Pancreas (tissue), 10 donors: ENCODE results near the gene ZNF860. TPM values are rescaled to one million over a fixed set of nuclear protein-coding genes. Genes with fewer than 3 reads are reported as not detected.
A peak's percentile ranks its signal among the peaks of the same experiment; 100 is the strongest.
"Not testable (repeated sequence)": the region's sequence is repeated elsewhere in the genome, so short reads cannot be mapped to it uniquely, and the experiment has no call there.

ENCODE experiments used
- ATAC-seq, 4 donors: fragments of 200-7000 bp; cut with Tn5 transposase; one replicate each; pipeline versions ENCODE4 v1.8.0 to v1.9.1; 2020; ENCODE audit warnings: mild to moderate bottlenecking in 4 of 4, moderate library complexity in 4 of 4
- DNase-seq, 6 donors: peaks; one replicate each; pipeline ENCODE4 v3.0.0-alpha.2; 2020
- FAIRE-seq: peaks from 2 replicates; lab custom pipeline; 2012; peaks lifted over from hg19 to GRCh38; lab: Jason Lieb, UNC
- H3K27ac ChIP-seq, 4 donors: fragments of 200-600 bp; sonication (generic); 1 replicate in 3 of 4; 2 replicates in 1 of 4; pipeline versions ENCODE4 v1.5.0 to v1.8.0; 2020
- H3K27me3 ChIP-seq, 4 donors: fragments of 200-600 bp; one replicate each; pipeline ENCODE4 v1.8.0; 2021
- H3K36me3 ChIP-seq, 3 donors: fragments of 200-600 bp; sonication (generic) in 1 of 3; one replicate each; pipeline versions ENCODE4 v1.5.0 to v1.8.0; 2020 to 2021
- H3K4me1 ChIP-seq, 3 donors: fragments of 200-600 bp; one replicate each; pipeline ENCODE4 v1.8.0; 2021
- H3K4me3 ChIP-seq, 4 donors: fragments of 200-600 bp; sonication (generic) in 2 of 4; one replicate each; pipeline versions ENCODE4 v1.5.0 to v1.8.0; 2020 to 2021
- H3K9me3 ChIP-seq, 4 donors: fragments of 200-600 bp; one replicate each; pipeline ENCODE4 v1.8.0; 2021
- WGBS, 2 donors: extraction: QIAGEN DNeasy Blood & Tissue Kit; methylation state at CpG; one replicate each; pipeline ENCODE4 v1.1.7; 2013; 5-methylcytosine and 5-hydroxymethylcytosine counted together
- intact Hi-C, 3 donors: fragments of 100-400 bp; cut with DNase I; formaldehyde crosslinking; loops; one replicate each; pipeline versions ENCODE4 v1.11.1 to v1.14.2; 2022
- polyA plus RNA-seq, 2 donors: library from polyadenylated mRNA; stranded (reverse); fragments of 200-250 nt; gene quantifications; one replicate each; pipeline ENCODE4 v1.2.3, GENCODE V29; 2013
- total RNA-seq, 6 donors: library from RNA; stranded (reverse); fragmentation: NEBNext Ultra II Directional in 4 of 6; extraction: Animal tissue kit (Norgen Biotek cat#: 25700) in 4 of 6; gene quantifications; one replicate each; pipeline versions ENCODE4 v1.2.1 to v1.2.4, GENCODE V29; 2021 to 2023
- TF ChIP-seq, protein P1 (sequence below), 4 donors: fragments of 200-600 bp; sonication (generic) in 3 of 4; IDR thresholded peaks; one replicate each; pipeline versions ENCODE4 v1.5.0 to v1.8.0; 2021; ENCODE audit warnings: antibody characterized with exemption in 4 of 4
- donor health status: healthy with polysubstance abuse.
- donor health status: DM: no; HTN: no; CAD: no; lungs with moderate emphysema.
- donor health status: DM: no; HTN: no; CAD: no.
- donor health status: control.
- donor health status: control.
- donor health status: Bipolar disorder and iron deficiency.
- donor health status: DM: yes; HTN: yes; CAD: no.
- donor health status: DM: no; HTN: no; CAD: no.
- donor health status: DM: no; HTN: no; CAD: no.
- donor health status: DM: yes; HTN: yes; CAD: no.

The ZNF860 gene
- total and polyA plus RNA-seq, 8 donors = 0.08 to 0.76 (median 0.29) TPM; not detected in 1

GRCh38 chr3:32003380-32003779 lies 21.8 kb downstream of the ZNF860 start:
- Histone ChIP-seq H3K27me3 (no peaks in the 10 kb centered on the region), H3K9me3 (no peaks in the 10 kb centered on the region), H3K27ac (no peak overlapping the region), H3K4me1 (no peaks in the 10 kb centered on the region), H3K36me3 (no peaks in the 10 kb centered on the region), H3K4me3 (no peak overlapping the region)
- intact Hi-C loops = no loop called here
- no peak for DNase-seq
- ATAC-seq = no peak
- no peak for FAIRE-seq
- TF ChIP-seq, protein P1, sequence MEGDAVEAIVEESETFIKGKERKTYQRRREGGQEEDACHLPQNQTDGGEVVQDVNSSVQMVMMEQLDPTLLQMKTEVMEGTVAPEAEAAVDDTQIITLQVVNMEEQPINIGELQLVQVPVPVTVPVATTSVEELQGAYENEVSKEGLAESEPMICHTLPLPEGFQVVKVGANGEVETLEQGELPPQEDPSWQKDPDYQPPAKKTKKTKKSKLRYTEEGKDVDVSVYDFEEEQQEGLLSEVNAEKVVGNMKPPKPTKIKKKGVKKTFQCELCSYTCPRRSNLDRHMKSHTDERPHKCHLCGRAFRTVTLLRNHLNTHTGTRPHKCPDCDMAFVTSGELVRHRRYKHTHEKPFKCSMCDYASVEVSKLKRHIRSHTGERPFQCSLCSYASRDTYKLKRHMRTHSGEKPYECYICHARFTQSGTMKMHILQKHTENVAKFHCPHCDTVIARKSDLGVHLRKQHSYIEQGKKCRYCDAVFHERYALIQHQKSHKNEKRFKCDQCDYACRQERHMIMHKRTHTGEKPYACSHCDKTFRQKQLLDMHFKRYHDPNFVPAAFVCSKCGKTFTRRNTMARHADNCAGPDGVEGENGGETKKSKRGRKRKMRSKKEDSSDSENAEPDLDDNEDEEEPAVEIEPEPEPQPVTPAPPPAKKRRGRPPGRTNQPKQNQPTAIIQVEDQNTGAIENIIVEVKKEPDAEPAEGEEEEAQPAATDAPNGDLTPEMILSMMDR (IDR thresholded peaks at IDR 0.05) = no peak
- WGBS, 2 donors = 89 to 90% methylated on average over 3 of the region's 3 CpGs

- no peaks in the 10 kb centered on the region for H3K27me3 ChIP-seq
- H3K4me3 ChIP-seq = no peak overlapping the region
- DNase-seq (no peak), ATAC-seq (peak in 2 of 4 donors; percentile 44 to 46), FAIRE-seq (no peak)
- WGBS, 2 donors = 69 to 74% methylated on average over 5 of the region's 5 CpGs
- no peaks in the 10 kb centered on the region for H3K36me3 ChIP-seq
- no peak overlapping the region for H3K27ac ChIP-seq
- TF ChIP-seq, protein P1 (IDR thresholded peaks at IDR 0.05) = no peak
- intact Hi-C loops = no loop called here
- H3K9me3 ChIP-seq = no peaks in the 10 kb centered on the region
- H3K4me1 ChIP-seq = no peaks in the 10 kb centered on the region
Measured at GRCh38 chr3:32004113-32004765, 22.7 kb downstream of the ZNF860 start.

GRCh38 chr3:32009101-32009500 lies 27.6 kb downstream of the ZNF860 start:
- Histone ChIP-seq H3K9me3 (no peaks in the 10 kb centered on the region), H3K4me3 (no peak overlapping the region), H3K27me3 (no peaks in the 10 kb centered on the region), H3K27ac (no peak overlapping the region), H3K36me3 (no peaks in the 10 kb centered on the region), H3K4me1 (no peaks in the 10 kb centered on the region)
- FAIRE-seq (no peak), ATAC-seq (peak in 1 of 4 donors; percentile 35), DNase-seq (no peak)
- TF ChIP-seq, protein P1 (IDR thresholded peaks at IDR 0.05) = no peak
- intact Hi-C loops = no loop called here
- WGBS, 2 donors = 87 to 89% methylated on average over 2 of the region's 2 CpGs

GRCh38 chr3:32009957-32010356 lies 28.4 kb downstream of the ZNF860 start:
- Histone ChIP-seq H3K36me3 (no peaks in the 10 kb centered on the region), H3K27ac (no peak overlapping the region), H3K27me3 (no peaks in the 10 kb centered on the region), H3K4me1 (no peaks in the 10 kb centered on the region), H3K4me3 (no peak overlapping the region), H3K9me3 (no peaks in the 10 kb centered on the region)
- FAIRE-seq (no peak), DNase-seq (no peak), ATAC-seq (no peak)
- 79 to 95% methylated on average over 2 of the region's 2 CpGs for WGBS, 2 donors
- intact Hi-C loops = no loop called here
- TF ChIP-seq, protein P1 (IDR thresholded peaks at IDR 0.05) = no peak

DNA sequence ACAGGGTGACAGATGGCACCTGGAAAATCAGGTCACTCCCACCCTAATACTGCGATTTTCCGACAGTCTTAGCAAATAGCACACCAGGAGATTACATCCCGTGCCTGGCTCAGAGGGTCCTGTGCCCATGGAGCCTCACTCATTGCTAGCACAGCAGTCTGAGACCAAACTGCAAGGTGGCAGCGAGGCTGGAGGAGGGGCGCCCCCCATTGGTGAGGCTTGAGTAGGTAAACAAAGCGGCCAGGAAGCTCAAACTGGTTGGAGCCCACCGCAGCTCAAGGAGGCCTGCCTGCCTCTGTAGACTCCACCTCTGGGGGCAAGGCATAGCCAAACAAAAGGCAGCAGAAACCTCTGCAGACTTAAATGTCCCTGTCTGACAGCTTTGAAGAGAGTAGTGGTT lies 29.1 kb downstream of the ZNF860 start:
- 87 to 98% methylated on average over 7 of the region's 7 CpGs for WGBS, 2 donors
- not testable (repeated sequence) for H3K27ac ChIP-seq

DNA sequence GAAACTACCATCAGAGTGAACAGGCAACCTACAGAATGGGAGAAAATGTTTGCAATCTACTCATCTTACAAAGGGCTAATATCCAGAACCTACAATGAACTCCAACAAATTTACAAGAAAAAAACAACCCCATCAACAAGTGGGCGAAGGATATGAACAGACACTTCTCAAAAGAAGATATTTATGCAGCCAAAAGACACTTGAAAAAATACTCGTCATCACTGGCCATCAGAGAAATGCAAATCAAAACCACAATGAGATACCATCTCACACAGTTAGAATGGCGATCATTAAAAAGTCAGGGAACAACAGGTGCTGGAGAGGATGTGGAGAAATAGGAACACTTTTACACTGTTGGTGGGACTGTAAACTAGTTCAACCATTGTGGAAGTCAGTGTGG lies 34.1 kb downstream of the ZNF860 start:
- not testable (repeated sequence) for H3K27me3 ChIP-seq, DNase-seq, H3K27ac ChIP-seq, ATAC-seq, H3K9me3 ChIP-seq, H3K4me3 ChIP-seq, H3K4me1 ChIP-seq, H3K36me3 ChIP-seq, FAIRE-seq
- WGBS, 2 donors = 91 to 93% methylated on average over 3 of the region's 3 CpGs
- intact Hi-C loops = loop anchor here in 1 of 3 donors (5.0 kb wide), 1 partner anchor 127 kb away; no protein-coding TSS in a partner anchor

More for the DNA sequence above, 29.1 kb downstream of the ZNF860 start:
- H3K4me1 ChIP-seq, intact Hi-C loops, FAIRE-seq, DNase-seq, H3K4me3 ChIP-seq, H3K27me3 ChIP-seq, H3K36me3 ChIP-seq, H3K9me3 ChIP-seq, ATAC-seq: not testable (repeated sequence)
